A549 (cell line): ENCODE measurements around the gene GPRIN2. TPM values are rescaled to one million over a fixed set of nuclear protein-coding genes. Genes with fewer than 3 reads are reported as not detected.

Experiments used
- BCL3 ChIP-seq: fragments of >200 bp; sonication (Bioruptor Twin); formaldehyde crosslinking; IDR thresholded peaks from 3 replicates; pipeline ENCODE4 v1.6.1; 2016
- BHLHE40 ChIP-seq: IDR thresholded peaks from 2 replicates; pipeline ENCODE4 v1.6.1; 2012; ENCODE audit warnings: low read depth, low read length, inconsistent platforms
- CBX2 ChIP-seq: fragments of 200-600 bp; sonication (generic); IDR thresholded peaks from 2 replicates; pipeline ENCODE4 v1.6.1; 2016; ENCODE audit warnings: low read depth, mild to moderate bottlenecking, borderline replicate concordance
- CEBPB ChIP-seq, 2 experiments: fragments of >200 bp in 1 of 2; sonication (Bioruptor Twin) in 1 of 2; formaldehyde crosslinking in 1 of 2; IDR thresholded peaks; 2 replicates each; pipeline ENCODE4 v1.6.1; 2012 to 2016
- CHD2 ChIP-seq: fragments of 150-350 bp; IDR thresholded peaks from 2 replicates; pipeline ENCODE4 v1.6.1; 2014; ENCODE audit warnings: low read length; ENCODE audit not compliant: partially characterized antibody
- CHD4 ChIP-seq: fragments of 200-600 bp; sonication (generic); IDR thresholded peaks from 2 replicates; pipeline ENCODE4 v1.6.1; 2016; ENCODE audit warnings: antibody characterized with exemption, mild to moderate bottlenecking, borderline replicate concordance
- E2F6 ChIP-seq: IDR thresholded peaks from 2 replicates; pipeline ENCODE4 v1.6.1; 2012; ENCODE audit warnings: low read depth, borderline replicate concordance
- EHF ChIP-seq: fragments of 250-450 bp; sonication (Bioruptor Pico); IDR thresholded peaks from 2 replicates; pipeline ENCODE4 v1.5.0; 2020; ENCODE audit warnings: mild to moderate bottlenecking
- EHMT2 ChIP-seq: fragments of 200-600 bp; sonication (generic); IDR thresholded peaks from 2 replicates; pipeline ENCODE4 v1.6.1; 2016; ENCODE audit warnings: antibody characterized with exemption, low read depth, mild to moderate bottlenecking, moderate library complexity
- ELK1 ChIP-seq: fragments of 150-350 bp; IDR thresholded peaks from 2 replicates; pipeline ENCODE4 v1.6.1; 2014; ENCODE audit warnings: low read depth, mild to moderate bottlenecking, low read length
- EP300 ChIP-seq, 2 experiments: fragments of >200 bp; sonication (Bioruptor Twin); formaldehyde crosslinking; IDR thresholded peaks; 2 replicates in 1 of 2; 3 replicates in 1 of 2; pipeline ENCODE4 v1.6.1; 2016 to 2017
- ESRRA ChIP-seq: fragments of 150-350 bp; IDR thresholded peaks from 2 replicates; pipeline ENCODE4 v1.6.1; 2014; ENCODE audit warnings: mild to moderate bottlenecking, low read length, borderline replicate concordance
- FOSB ChIP-seq: fragments of 250-450 bp; sonication (Bioruptor Pico); IDR thresholded peaks from 2 replicates; pipeline ENCODE4 v1.5.0; 2020; ENCODE audit warnings: mild to moderate bottlenecking, moderate library complexity
- GATA3 ChIP-seq: IDR thresholded peaks from 2 replicates; pipeline ENCODE4 v1.6.1; 2012; ENCODE audit warnings: borderline replicate concordance
- HDAC2 ChIP-seq: fragments of 200-600 bp; sonication (generic); IDR thresholded peaks from 2 replicates; pipeline ENCODE4 v1.6.1; 2016
- HMGXB4 ChIP-seq: fragments of 250-450 bp; sonication (Bioruptor Pico); IDR thresholded peaks from 2 replicates; pipeline ENCODE4 v1.5.0; 2021; ENCODE audit warnings: mild to moderate bottlenecking, moderate library complexity, borderline replicate concordance
- HOXA7 ChIP-seq: fragments of 250-450 bp; sonication (Bioruptor Pico); IDR thresholded peaks from 2 replicates; pipeline ENCODE4 v1.5.0; 2020; ENCODE audit warnings: mild to moderate bottlenecking, moderate library complexity
- HOXB13 ChIP-seq: fragments of 250-450 bp; sonication (Bioruptor Pico); IDR thresholded peaks from 2 replicates; pipeline ENCODE4 v1.5.0; 2020; ENCODE audit warnings: low read depth, mild to moderate bottlenecking, moderate library complexity
- HOXB5 ChIP-seq: fragments of 250-450 bp; sonication (Bioruptor Pico); IDR thresholded peaks from 2 replicates; pipeline ENCODE4 v1.5.0; 2020; ENCODE audit warnings: mild to moderate bottlenecking, moderate library complexity
- JUN ChIP-seq, 2 experiments: fragments of >200 bp; sonication (Bioruptor Twin); formaldehyde crosslinking; IDR thresholded peaks; 2 replicates in 1 of 2; 3 replicates in 1 of 2; pipeline ENCODE4 v1.6.1; 2016 to 2017
- KDM5A ChIP-seq: fragments of 200-600 bp; sonication (generic); IDR thresholded peaks from 2 replicates; pipeline ENCODE4 v1.6.1; 2016; ENCODE audit warnings: antibody characterized with exemption, mild to moderate bottlenecking
- MAFK ChIP-seq: fragments of 450-650 bp; IDR thresholded peaks from 2 replicates; pipeline ENCODE4 v1.6.1; 2014; ENCODE audit not compliant: partially characterized antibody
- MAX ChIP-seq: IDR thresholded peaks from 2 replicates; pipeline ENCODE4 v1.6.1; 2012
- MAZ ChIP-seq: fragments of 150-350 bp; IDR thresholded peaks from 2 replicates; pipeline ENCODE4 v1.6.1; 2014; ENCODE audit warnings: antibody characterized with exemption, low read depth, low read length, borderline replicate concordance
- MYC ChIP-seq: IDR thresholded peaks from 2 replicates; pipeline ENCODE4 v1.6.1; 2012; ENCODE audit warnings: mild to moderate bottlenecking, inconsistent platforms, low read length, improper control_type of control experiment, borderline replicate concordance
- NFE2L2 ChIP-seq: fragments of 150-350 bp; conservative IDR thresholded peaks from 2 replicates; pipeline ENCODE4 v1.6.1; 2014; ENCODE audit warnings: low read length
- POLR2A ChIP-seq: IDR thresholded peaks from 2 replicates; pipeline ENCODE4 v1.6.1; 2012; ENCODE audit warnings: mild to moderate bottlenecking, low read length
- POLR2AphosphoS2 ChIP-seq: conservative IDR thresholded peaks from 2 replicates; pipeline ENCODE4 v1.6.1; 2012; ENCODE audit warnings: low read length, improper control_type of control experiment, inconsistent platforms
- RARB ChIP-seq: fragments of 250-450 bp; sonication (Bioruptor Pico); IDR thresholded peaks from 2 replicates; pipeline ENCODE4 v1.8.0; 2021; ENCODE audit warnings: mild to moderate bottlenecking, moderate library complexity
- RCOR1 ChIP-seq: fragments of 150-350 bp; IDR thresholded peaks from 2 replicates; pipeline ENCODE4 v1.6.1; 2014; ENCODE audit warnings: antibody characterized with exemption, low read length, low read depth
- REST ChIP-seq: fragments of 200-600 bp; sonication (generic); IDR thresholded peaks from 2 replicates; pipeline ENCODE4 v1.6.1; 2016; ENCODE audit warnings: antibody characterized with exemption, mild to moderate bottlenecking, moderate library complexity
- RFX5 ChIP-seq: fragments of 450-650 bp; IDR thresholded peaks from 2 replicates; pipeline ENCODE4 v1.7.1; 2014; ENCODE audit warnings: antibody characterized with exemption, mild to moderate bottlenecking, moderate library complexity
- RNF2 ChIP-seq: fragments of 200-600 bp; sonication (generic); IDR thresholded peaks from 2 replicates; pipeline ENCODE4 v1.6.1; 2016; ENCODE audit warnings: low read depth, mild to moderate bottlenecking, antibody characterized with exemption, moderate library complexity, borderline replicate concordance
- SREBF2 ChIP-seq: fragments of 450-650 bp; IDR thresholded peaks from 2 replicates; pipeline ENCODE4 v1.6.1; 2014; ENCODE audit warnings: mild to moderate bottlenecking, moderate library complexity
- TFCP2L1 ChIP-seq: fragments of 250-450 bp; sonication (Bioruptor Pico); IDR thresholded peaks from 2 replicates; pipeline ENCODE4 v1.5.0; 2021; ENCODE audit warnings: mild to moderate bottlenecking
- ZSCAN20 ChIP-seq: fragments of 250-450 bp; sonication (Bioruptor Pico); IDR thresholded peaks from 2 replicates; pipeline ENCODE4 v1.8.0; 2022; ENCODE audit warnings: mild to moderate bottlenecking, moderate library complexity
- polyA plus RNA-seq, 4 experiments: library from polyadenylated mRNA; depleted of rRNA in 3 of 4; stranded (reverse); fragments of >200 nt; fragmentation: RNase III in 1 of 4; extraction: RNeasy Plus Mini Kit Qiagen cat#74134 plus additional on column Dnase treatment in 1 of 4; gene quantifications; 2 replicates in 3 of 4; 3 replicates in 1 of 4; pipeline ENCODE4 v1.2.3, GENCODE V29; 2011 to 2017

Gene GPRIN2
- polyA plus RNA-seq, 2 of the 4 experiments (the other 2 are of a cell fraction): 8.8 to 29.9 TPM

GRCh38 chr10:46526682-46527038 lies 29.8 kb downstream of the GPRIN2 start (continued):
- peak; percentile 70; the same call in 1 of the 2 replicates for TF ChIP-seq RARB (CRISPR knock-in tag)
- peak; percentile 90 for TF ChIP-seq HOXB5 (CRISPR knock-in tag)
- no peak for TF ChIP-seq KDM5A
- no peak for TF ChIP-seq HDAC2
- TF ChIP-seq HOXA7: peak; percentile 78; the same call in 1 of the 2 replicates
- TF ChIP-seq POLR2AphosphoS2: no peak
- no peak for TF ChIP-seq SREBF2
- no peak for TF ChIP-seq ZSCAN20 (CRISPR knock-in tag)
- peak; percentile 85 to 87 for TF ChIP-seq JUN (IDR thresholded peaks at IDR 0.05)
- TF ChIP-seq BCL3: 0 out of 3 replicates have a peak, but pooled peaks have one; percentile 22
- no peak for TF ChIP-seq RNF2
- TF ChIP-seq REST: no peak
- peak; percentile 79 to 82; a peak in 3 of 5 replicates for TF ChIP-seq EP300 (IDR thresholded peaks at IDR 0.05)
- 0 out of 2 replicates have a peak, but pooled peaks have one; percentile 5 for TF ChIP-seq ELK1
- no peak for TF ChIP-seq NFE2L2
- no peak for TF ChIP-seq MYC
- no peak for TF ChIP-seq MAFK
- TF ChIP-seq GATA3: no peak
- TF ChIP-seq ESRRA: no peak
- peak; percentile 49; the same call in 1 of the 2 replicates for TF ChIP-seq FOSB (CRISPR knock-in tag)
- TF ChIP-seq BHLHE40: no peak
- peak; percentile 96 for TF ChIP-seq HOXB13 (CRISPR knock-in tag)
- no peak for TF ChIP-seq MAX
- no peak for TF ChIP-seq CHD2
- TF ChIP-seq POLR2A: no peak
- TF ChIP-seq HMGXB4 (CRISPR knock-in tag): peak; percentile 66; the same call in 1 of the 2 replicates
- no peak for TF ChIP-seq CEBPB (IDR thresholded peaks at IDR 0.05)
- TF ChIP-seq TFCP2L1 (CRISPR knock-in tag): no peak
- no peak for TF ChIP-seq EHMT2
- TF ChIP-seq CHD4: no peak
- TF ChIP-seq RCOR1: no peak
- TF ChIP-seq RFX5: no peak
- TF ChIP-seq MAZ: no peak
- peak; percentile 94 for TF ChIP-seq EHF (CRISPR knock-in tag)
- no peak for TF ChIP-seq E2F6
- TF ChIP-seq CBX2: no peak
